SU-DHL-6 (cell line): ENCODE results near the gene NAP1L4.

Experiments
- H2AFZ ChIP-seq: fragments of 200-600 bp; sonication (generic); 2 replicates; pipeline ENCODE4 v1.6.1; 2014; ENCODE audit warnings: low read depth, mild to moderate bottlenecking, moderate library complexity, mixed read lengths, antibody characterized with exemption, low read length; ENCODE audit not compliant: severe bottlenecking
- H3F3A ChIP-seq: fragments of 200-600 bp; shearing (Covaris generic); 2 replicates; pipeline ENCODE4 v1.6.0; 2016; ENCODE audit warnings: antibody characterized with exemption, mild to moderate bottlenecking; ENCODE audit not compliant: insufficient read depth
- H3K27ac ChIP-seq: fragments of 200-600 bp; sonication (generic); 2 replicates; pipeline ENCODE4 v1.5.1; 2016; ENCODE audit warnings: low read depth, mild to moderate bottlenecking, low read length, moderate library complexity, mixed read lengths
- H3K27me3 ChIP-seq: fragments of 200-600 bp; sonication (generic), shearing (Covaris generic); 2 replicates; pipeline ENCODE4 v1.6.0; 2014; ENCODE audit warnings: mild to moderate bottlenecking, low read length
- H3K36me3 ChIP-seq: fragments of 200-600 bp; sonication (generic); 2 replicates; pipeline ENCODE4 v1.6.1; 2014; ENCODE audit warnings: mild to moderate bottlenecking, low read length, mixed read lengths
- H3K4me2 ChIP-seq: fragments of 300-600, 200-600 bp; shearing (Covaris generic), sonication (generic); 2 replicates; pipeline ENCODE4 v1.6.0; 2014; ENCODE audit warnings: low read length, low read depth, mild to moderate bottlenecking; ENCODE audit not compliant: poor library complexity, severe bottlenecking
- H3K4me3 ChIP-seq: fragments of 200-600 bp; sonication (generic); 2 replicates; pipeline ENCODE4 v1.5.1; 2014; ENCODE audit warnings: antibody characterized with exemption, low read length, mild to moderate bottlenecking, mixed read lengths; ENCODE audit not compliant: insufficient read depth, poor library complexity, severe bottlenecking
- H3K79me2 ChIP-seq: fragments of 200-600 bp; sonication (generic); 2 replicates; pipeline ENCODE4 v1.6.1; 2014; ENCODE audit warnings: mild to moderate bottlenecking, low read length, moderate library complexity; ENCODE audit not compliant: insufficient read depth
- H3K9ac ChIP-seq: fragments of 200-600 bp; sonication (generic); 2 replicates; pipeline ENCODE4 v1.7.0; 2014; ENCODE audit warnings: mild to moderate bottlenecking, low read length
- H3K9me2 ChIP-seq: fragments of 200-600 bp; sonication (generic); replicated peaks from 2 replicates; pipeline ENCODE4 v1.6.1; 2014; ENCODE audit warnings: low read length; ENCODE audit not compliant: insufficient read depth
- H3K9me3 ChIP-seq: fragments of 200-600 bp; sonication (generic); 2 replicates; pipeline ENCODE4 v1.6.1; 2014; ENCODE audit warnings: low read length, mixed read lengths; ENCODE audit not compliant: insufficient read depth
- H4K20me1 ChIP-seq: fragments of 200-600 bp; sonication (generic); 2 replicates; pipeline ENCODE4 v1.6.1; 2014; ENCODE audit warnings: low read depth, mild to moderate bottlenecking, antibody characterized with exemption, low read length, moderate library complexity, mixed read lengths
- EZH2phosphoT487 ChIP-seq: fragments of 200-600 bp; sonication (generic), shearing (Covaris generic); conservative IDR thresholded peaks from 2 replicates; pipeline ENCODE4 v1.6.1; 2018; ENCODE audit warnings: mild to moderate bottlenecking, antibody characterized with exemption, low read length, moderate library complexity, mixed read lengths
- TF ChIP-seq, protein P1 (sequence below): fragments of 200-600 bp; sonication (generic); IDR thresholded peaks from one replicate; pipeline ENCODE4 v1.5.1; 2017; ENCODE audit warnings: antibody characterized with exemption, mild to moderate bottlenecking, low read length, moderate library complexity; ENCODE audit not compliant: insufficient read depth, poor library complexity, severe bottlenecking

NAP1L4 gene

DNA sequence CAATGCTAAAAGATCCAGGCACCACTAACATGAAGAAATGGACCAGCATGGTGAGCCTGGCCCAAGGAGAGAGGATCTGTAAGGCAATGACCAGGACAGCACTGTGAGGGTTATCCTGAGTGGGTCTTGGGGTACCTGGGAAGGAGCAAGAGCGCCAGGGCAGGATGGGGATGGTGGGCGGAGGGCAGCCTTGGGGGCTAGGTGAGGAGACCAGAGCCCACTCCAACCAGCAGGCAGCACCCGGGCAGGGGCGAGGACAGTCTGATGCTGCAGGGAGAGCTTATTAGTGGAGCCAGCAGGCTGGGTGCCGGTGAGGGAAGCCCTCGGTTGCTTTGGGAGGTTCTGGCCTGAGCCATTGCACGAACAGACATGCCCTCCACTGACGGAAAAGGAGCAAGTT, 10.7 kb upstream of the NAP1L4 start:
- Histone ChIP-seq H3K27me3 (no peaks in the 10 kb centered on the region), H3K36me3 (no peaks in the 10 kb centered on the region), H3F3A (no peaks in the 10 kb centered on the region), H3K27ac (no peak overlapping the region), H2AFZ (no peak overlapping the region), H3K9me2 (no peaks in the 10 kb centered on the region), H3K9me3 (no peaks in the 10 kb centered on the region), H4K20me1 (no peaks in the 10 kb centered on the region), H3K9ac (no peak overlapping the region), H3K4me2 (no peak overlapping the region), H3K79me2 (no peaks in the 10 kb centered on the region), H3K4me3 (no peak overlapping the region)
- TF ChIP-seq, protein P1, sequence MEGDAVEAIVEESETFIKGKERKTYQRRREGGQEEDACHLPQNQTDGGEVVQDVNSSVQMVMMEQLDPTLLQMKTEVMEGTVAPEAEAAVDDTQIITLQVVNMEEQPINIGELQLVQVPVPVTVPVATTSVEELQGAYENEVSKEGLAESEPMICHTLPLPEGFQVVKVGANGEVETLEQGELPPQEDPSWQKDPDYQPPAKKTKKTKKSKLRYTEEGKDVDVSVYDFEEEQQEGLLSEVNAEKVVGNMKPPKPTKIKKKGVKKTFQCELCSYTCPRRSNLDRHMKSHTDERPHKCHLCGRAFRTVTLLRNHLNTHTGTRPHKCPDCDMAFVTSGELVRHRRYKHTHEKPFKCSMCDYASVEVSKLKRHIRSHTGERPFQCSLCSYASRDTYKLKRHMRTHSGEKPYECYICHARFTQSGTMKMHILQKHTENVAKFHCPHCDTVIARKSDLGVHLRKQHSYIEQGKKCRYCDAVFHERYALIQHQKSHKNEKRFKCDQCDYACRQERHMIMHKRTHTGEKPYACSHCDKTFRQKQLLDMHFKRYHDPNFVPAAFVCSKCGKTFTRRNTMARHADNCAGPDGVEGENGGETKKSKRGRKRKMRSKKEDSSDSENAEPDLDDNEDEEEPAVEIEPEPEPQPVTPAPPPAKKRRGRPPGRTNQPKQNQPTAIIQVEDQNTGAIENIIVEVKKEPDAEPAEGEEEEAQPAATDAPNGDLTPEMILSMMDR, result no peak
- TF ChIP-seq EZH2phosphoT487, result no peak

DNA sequence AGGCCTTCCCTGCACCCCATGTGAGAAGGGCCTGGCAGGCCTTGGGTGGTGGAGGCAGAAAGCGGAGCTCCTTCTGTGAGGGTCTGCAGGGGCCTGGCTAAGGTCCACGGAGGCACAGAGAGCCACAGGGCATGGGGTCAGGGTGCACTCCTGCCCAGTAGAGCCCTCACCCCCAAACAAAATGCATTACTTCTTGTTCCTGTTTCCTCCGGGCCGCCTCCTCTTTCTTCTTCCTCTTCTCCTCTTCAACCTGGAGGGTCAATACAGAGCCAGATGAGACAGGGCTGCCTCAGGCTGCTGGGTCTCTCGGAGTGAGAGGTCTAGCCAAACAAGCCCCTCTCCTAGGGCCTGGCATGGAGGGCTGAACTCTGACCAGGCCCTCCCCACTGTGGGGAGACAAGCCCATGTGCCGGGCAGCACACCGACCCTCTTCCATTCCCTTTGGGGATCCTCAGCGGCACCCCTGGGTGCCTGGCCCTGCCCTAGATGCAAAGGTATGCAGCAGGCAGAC, 10.3 kb upstream of the NAP1L4 start:
- no peaks in the 10 kb centered on the region for H3K36me3 ChIP-seq
- H3K9me3 ChIP-seq, result no peaks in the 10 kb centered on the region
- no peaks in the 10 kb centered on the region for H3F3A ChIP-seq
- no peak overlapping the region for H2AFZ ChIP-seq
- H3K27ac ChIP-seq, result no peak overlapping the region
- H3K9me2 ChIP-seq, result no peaks in the 10 kb centered on the region
- no peak overlapping the region for H3K9ac ChIP-seq
- no peak overlapping the region for H3K4me3 ChIP-seq
- no peaks in the 10 kb centered on the region for H3K27me3 ChIP-seq
- TF ChIP-seq, protein P1, result no peak
- TF ChIP-seq EZH2phosphoT487, result no peak
- no peak overlapping the region for H3K4me2 ChIP-seq
- no peaks in the 10 kb centered on the region for H4K20me1 ChIP-seq
- no peaks in the 10 kb centered on the region for H3K79me2 ChIP-seq

DNA sequence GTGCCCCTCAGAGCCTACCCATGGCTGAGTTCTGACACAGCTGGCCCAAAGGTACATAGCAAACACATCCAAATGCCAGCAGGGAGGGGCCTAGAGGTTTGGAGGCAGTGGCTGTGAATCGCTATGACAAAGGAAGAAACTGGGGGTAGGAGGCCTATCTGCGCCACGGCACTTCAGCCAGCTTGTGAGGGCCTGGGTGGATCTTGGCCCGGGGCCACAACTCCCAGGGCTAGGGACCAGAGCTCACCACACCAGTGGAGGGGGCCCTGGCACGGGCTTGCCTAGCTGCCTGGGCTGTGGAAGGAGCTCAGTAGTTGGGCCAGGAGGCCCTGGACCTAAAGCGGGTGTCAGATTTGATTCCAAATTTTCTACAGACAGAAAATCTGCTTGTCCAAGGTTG, 9.4 kb upstream of the NAP1L4 start:
- Histone ChIP-seq H3K79me2 (no peaks in the 10 kb centered on the region), H4K20me1 (no peaks in the 10 kb centered on the region), H3F3A (no peaks in the 10 kb centered on the region), H3K36me3 (no peaks in the 10 kb centered on the region), H3K9ac (no peak overlapping the region), H3K9me2 (no peaks in the 10 kb centered on the region), H3K4me2 (no peak overlapping the region), H2AFZ (no peak overlapping the region), H3K9me3 (no peaks in the 10 kb centered on the region), H3K27ac (no peak overlapping the region), H3K4me3 (no peak overlapping the region), H3K27me3 (no peaks in the 10 kb centered on the region)
- TF ChIP-seq EZH2phosphoT487, result no peak
- TF ChIP-seq, protein P1, result no peak
